TTC549 (cell line): ENCODE data around the gene CKS1B.

Experiments used
- FAIRE-seq: peaks from 2 replicates; lab custom pipeline; 2012; peaks lifted over from hg19 to GRCh38; lab: Jason Lieb, UNC

Gene CKS1B

GRCh38 chr1:155002464-155003226 lies 28.2 kb downstream of the CKS1B start, which contains the start of gene ZBTB7B:
Gene ZBTB7B, plus strand, starts transcription at chr1:155002802. Its CDS starts 11,859 bp downstream, at chr1:155014661.
- no peak for FAIRE-seq

GRCh38 chr1:155003227-155003765 lies 28.8 kb downstream of the CKS1B start:
- no peak for FAIRE-seq

- FAIRE-seq: no peak
Measured at GRCh38 chr1:155003766-155004351, 29.4 kb downstream of the CKS1B start.

- FAIRE-seq: no peak
Measured at GRCh38 chr1:155004352-155005075, 30.0 kb downstream of the CKS1B start.

GRCh38 chr1:155005076-155006011 lies 30.9 kb downstream of the CKS1B start:
- no peak for FAIRE-seq

GRCh38 chr1:155006601-155007101 lies 32.2 kb downstream of the CKS1B start:
- peak; percentile 98 for FAIRE-seq

GRCh38 chr1:155007251-155007828 lies 32.9 kb downstream of the CKS1B start:
- no peak for FAIRE-seq

GRCh38 chr1:155008015-155008941 lies 33.8 kb downstream of the CKS1B start:
- no peak for FAIRE-seq

- no peak for FAIRE-seq
Measured at GRCh38 chr1:155009221-155009711, 34.8 kb downstream of the CKS1B start.

GRCh38 chr1:155009742-155010141 lies 35.3 kb downstream of the CKS1B start:
- no peak for FAIRE-seq

GRCh38 chr1:155010211-155010918 lies 35.9 kb downstream of the CKS1B start:
- FAIRE-seq: no peak

GRCh38 chr1:155011004-155011416 lies 36.5 kb downstream of the CKS1B start:
- FAIRE-seq: no peak

- FAIRE-seq: no peak
Measured at GRCh38 chr1:155011437-155012025, 37.0 kb downstream of the CKS1B start.

- no peak for FAIRE-seq
Measured at GRCh38 chr1:155012026-155012546, 37.6 kb downstream of the CKS1B start.

GRCh38 chr1:155012776-155013602 lies 38.5 kb downstream of the CKS1B start:
- no peak for FAIRE-seq

- FAIRE-seq: no peak
Measured at GRCh38 chr1:155013632-155014031, 39.2 kb downstream of the CKS1B start.

GRCh38 chr1:155014709-155015508 lies 40.4 kb downstream of the CKS1B start:
- no peak for FAIRE-seq
